SK-N-SH (cell line): ENCODE measurements around the gene APOBEC3H. TPM values are rescaled to one million over a fixed set of nuclear protein-coding genes. Genes with fewer than 3 reads are reported as not detected.

Experiments used
- CTCF ChIA-PET: fragments of 300-600, 350-600 bp; formaldehyde crosslinking; extraction: SDS; loops from one replicate; lab custom pipeline; 2021; lab: Yijun Ruan, JAX
- POLR2A ChIA-PET: fragments of 350-600 bp; sonication (Branson Sonifier 250); formaldehyde crosslinking; extraction: SDS; loops from one replicate; lab custom pipeline; 2020; ENCODE audit warnings: antibody characterized with exemption, inconsistent platforms; lab: Yijun Ruan, JAX
- DNase-seq: peaks from one replicate; pipeline ENCODE4 v3.0.0; 2012
- H2AFZ ChIP-seq: fragments of 200-600 bp; sonication (generic); 2 replicates; pipeline ENCODE4 v1.8.1; 2016; ENCODE audit warnings: antibody characterized with exemption, mild to moderate bottlenecking, low read depth
- H3F3A ChIP-seq: fragments of 200-600 bp; sonication (generic); replicated peaks from 2 replicates; pipeline ENCODE3; 2016; ENCODE audit warnings: antibody characterized with exemption, mild to moderate bottlenecking; ENCODE audit not compliant: insufficient read depth
- H3K27ac ChIP-seq, 2 experiments: fragments of 200-500 bp in 1 of 2; fragments of 200-600 bp in 1 of 2; sonication (Bioruptor generic) in 1 of 2; sonication (generic), shearing (Covaris generic) in 1 of 2; 2 replicates each; pipeline versions ENCODE4 v1.5.1 to v1.6.1; 2014 to 2016; ENCODE audit warnings: low read depth in 2 of 2, inconsistent platforms in 1 of 2, low read length in 1 of 2, mild to moderate bottlenecking in 1 of 2, mixed read lengths in 1 of 2
- H3K27me3 ChIP-seq: fragments of 200-600 bp; sonication (generic), shearing (Covaris generic); 2 replicates; pipeline ENCODE4 v1.6.1; 2016; ENCODE audit warnings: mixed run types; ENCODE audit not compliant: insufficient read depth
- H3K36me3 ChIP-seq, 2 experiments: fragments of 200-500 bp in 1 of 2; fragments of 200-600 bp in 1 of 2; sonication (Bioruptor generic) in 1 of 2; sonication (generic) in 1 of 2; replicated peaks in 1 of 2; 2 replicates each; pipeline versions ENCODE3 to v1.5.1; 2014 to 2016; ENCODE audit warnings: low read length in 1 of 2, mild to moderate bottlenecking in 1 of 2; ENCODE audit not compliant: insufficient read depth in 2 of 2, control insufficient read depth in 1 of 2
- H3K4me1 ChIP-seq, 2 experiments: fragments of 200-500 bp in 1 of 2; fragments of 200-600 bp in 1 of 2; sonication (Bioruptor generic) in 1 of 2; sonication (generic), shearing (Covaris generic) in 1 of 2; 2 replicates each; pipeline versions ENCODE4 v1.5.1 to v1.6.1; 2014 to 2016; ENCODE audit warnings: low read depth in 1 of 2, low read length in 1 of 2, mixed run types in 1 of 2; ENCODE audit not compliant: insufficient read depth in 2 of 2, control insufficient read depth in 1 of 2
- H3K4me2 ChIP-seq: fragments of 200-600 bp; sonication (generic), shearing (Covaris generic); 2 replicates; pipeline ENCODE4 v1.6.1; 2017; ENCODE audit warnings: mixed run types
- H3K4me3 ChIP-seq, 2 experiments: fragments of 200-500 bp in 1 of 2; fragments of 200-600 bp in 1 of 2; sonication (Bioruptor generic) in 1 of 2; sonication (generic), shearing (Covaris generic) in 1 of 2; 2 replicates each; pipeline versions ENCODE4 v1.5.1 to v1.8.1; 2014 to 2016; ENCODE audit warnings: low read depth in 2 of 2, inconsistent platforms in 1 of 2, low read length in 1 of 2, mild to moderate bottlenecking in 1 of 2, mixed read lengths in 1 of 2, moderate library complexity in 1 of 2
- H3K79me2 ChIP-seq: fragments of 200-600 bp; sonication (generic); 2 replicates; pipeline ENCODE4 v1.8.1; 2017; ENCODE audit warnings: mild to moderate bottlenecking; ENCODE audit not compliant: insufficient read depth
- H3K9ac ChIP-seq: fragments of 200-600 bp; sonication (generic); 2 replicates; pipeline ENCODE4 v1.6.1; 2017; ENCODE audit warnings: mixed run types
- H3K9me2 ChIP-seq: fragments of 200-600 bp; sonication (generic); 2 replicates; pipeline ENCODE4 v1.6.1; 2017; ENCODE audit warnings: mixed run types
- H3K9me3 ChIP-seq: fragments of 200-600 bp; sonication (generic); 2 replicates; pipeline ENCODE4 v1.6.1; 2017; ENCODE audit warnings: mixed run types, mild to moderate bottlenecking, moderate library complexity
- H4K20me1 ChIP-seq: fragments of 200-600 bp; sonication (generic); 2 replicates; pipeline ENCODE4 v1.6.1; 2017; ENCODE audit warnings: mild to moderate bottlenecking, mixed run types; ENCODE audit not compliant: insufficient read depth
- ELF1 ChIP-seq: IDR thresholded peaks from 2 replicates; pipeline ENCODE4 v1.4.0; 2012
- EP300 ChIP-seq, 2 experiments: IDR thresholded peaks; 2 replicates each; pipeline versions ENCODE4 v1.4.0 to v1.6.1; 2012; ENCODE audit warnings: borderline replicate concordance in 1 of 2, low read depth in 1 of 2, low read length in 1 of 2
- EZH2phosphoT487 ChIP-seq: fragments of 200-600 bp; sonication (generic); IDR thresholded peaks from 2 replicates; pipeline ENCODE4 v1.6.1; 2017; ENCODE audit warnings: low read depth, mixed run types, mild to moderate bottlenecking, antibody characterized with exemption, moderate library complexity, borderline replicate concordance
- FOXJ3 ChIP-seq: sonication (generic); formaldehyde crosslinking; IDR thresholded peaks from 2 replicates; pipeline ENCODE4 v1.5.1; 2020; ENCODE audit warnings: mild to moderate bottlenecking, missing genetic modification reagents
- FOXM1 ChIP-seq: IDR thresholded peaks from 2 replicates; pipeline ENCODE4 v1.4.0; 2012; ENCODE audit warnings: low read depth, mild to moderate bottlenecking
- GABPA ChIP-seq: IDR thresholded peaks from 2 replicates; pipeline ENCODE4 v1.4.0; 2012; ENCODE audit warnings: low read depth, mild to moderate bottlenecking
- JUND ChIP-seq: IDR thresholded peaks from 2 replicates; pipeline ENCODE4 v1.4.0; 2012
- MXI1 ChIP-seq: IDR thresholded peaks from 2 replicates; pipeline ENCODE4 v1.6.1; 2012; ENCODE audit warnings: mild to moderate bottlenecking, low read depth, low read length, improper control_type of control experiment
- NFIC ChIP-seq: IDR thresholded peaks from 2 replicates; pipeline ENCODE4 v1.4.0; 2012; ENCODE audit warnings: borderline replicate concordance
- NRF1 ChIP-seq: IDR thresholded peaks from 2 replicates; pipeline ENCODE4 v1.6.1; 2012; ENCODE audit warnings: low read depth, mild to moderate bottlenecking, low read length
- POLR2AphosphoS5 ChIP-seq: IDR thresholded peaks from 2 replicates; pipeline ENCODE4 v1.6.1; 2012; ENCODE audit warnings: low read depth, low read length
- RAD21 ChIP-seq: IDR thresholded peaks from 2 replicates; pipeline ENCODE4 v1.6.1; 2012; ENCODE audit warnings: mild to moderate bottlenecking, low read length
- RCOR1 ChIP-seq: fragments of 150-350 bp; IDR thresholded peaks from 2 replicates; pipeline ENCODE4 v1.6.1; 2017; ENCODE audit warnings: antibody characterized with exemption, low read length
- RFX5 ChIP-seq: IDR thresholded peaks from 2 replicates; pipeline ENCODE4 v1.6.1; 2012; ENCODE audit warnings: mild to moderate bottlenecking, improper control_type of control experiment, low read length
- RXRA ChIP-seq: IDR thresholded peaks from 2 replicates; pipeline ENCODE4 v1.4.0; 2012; ENCODE audit warnings: low read depth, mild to moderate bottlenecking, borderline replicate concordance
- SMC3 ChIP-seq: IDR thresholded peaks from 2 replicates; pipeline ENCODE4 v1.6.1; 2012; ENCODE audit warnings: low read depth, low read length, improper control_type of control experiment
- TAF1 ChIP-seq: IDR thresholded peaks from 2 replicates; pipeline ENCODE4 v1.6.1; 2012; ENCODE audit warnings: low read depth, mild to moderate bottlenecking, low read length, moderate library complexity, borderline replicate concordance
- TEAD4 ChIP-seq: IDR thresholded peaks from 2 replicates; pipeline ENCODE4 v1.4.0; 2012; ENCODE audit warnings: mild to moderate bottlenecking, borderline replicate concordance; ENCODE audit not compliant: insufficient read depth
- YY1 ChIP-seq: IDR thresholded peaks from 2 replicates; pipeline ENCODE4 v1.4.0; 2012; ENCODE audit warnings: low read depth, mild to moderate bottlenecking
- WGBS: methylation state at CpG from one replicate; pipeline ENCODE4 v1.1.6; 2017; ENCODE audit warnings: low lambda C conversion rate; 5-methylcytosine and 5-hydroxymethylcytosine counted together
- polyA plus RNA-seq, 3 experiments: library from polyadenylated mRNA; depleted of rRNA; stranded (reverse); fragments of >200 nt; gene quantifications; 2 replicates each; pipeline ENCODE4 v1.2.3, GENCODE V29; 2012
- TF ChIP-seq, protein P1 (sequence below): IDR thresholded peaks from 2 replicates; pipeline ENCODE4 v1.4.0; 2012; ENCODE audit warnings: low read depth, borderline replicate concordance
- TF ChIP-seq, protein P2 (sequence below): fragments of 150-350 bp; IDR thresholded peaks from 2 replicates; pipeline ENCODE4 v1.6.1; 2016; ENCODE audit warnings: mild to moderate bottlenecking, low read depth, low read length
- TF ChIP-seq, protein P3 (sequence below): IDR thresholded peaks from 2 replicates; pipeline ENCODE4 v1.4.0; 2012; ENCODE audit warnings: low read depth

The APOBEC3H gene
- polyA plus RNA-seq, 1 of the 3 experiments (the other 2 are of a cell fraction) = 0.18 TPM

DNA sequence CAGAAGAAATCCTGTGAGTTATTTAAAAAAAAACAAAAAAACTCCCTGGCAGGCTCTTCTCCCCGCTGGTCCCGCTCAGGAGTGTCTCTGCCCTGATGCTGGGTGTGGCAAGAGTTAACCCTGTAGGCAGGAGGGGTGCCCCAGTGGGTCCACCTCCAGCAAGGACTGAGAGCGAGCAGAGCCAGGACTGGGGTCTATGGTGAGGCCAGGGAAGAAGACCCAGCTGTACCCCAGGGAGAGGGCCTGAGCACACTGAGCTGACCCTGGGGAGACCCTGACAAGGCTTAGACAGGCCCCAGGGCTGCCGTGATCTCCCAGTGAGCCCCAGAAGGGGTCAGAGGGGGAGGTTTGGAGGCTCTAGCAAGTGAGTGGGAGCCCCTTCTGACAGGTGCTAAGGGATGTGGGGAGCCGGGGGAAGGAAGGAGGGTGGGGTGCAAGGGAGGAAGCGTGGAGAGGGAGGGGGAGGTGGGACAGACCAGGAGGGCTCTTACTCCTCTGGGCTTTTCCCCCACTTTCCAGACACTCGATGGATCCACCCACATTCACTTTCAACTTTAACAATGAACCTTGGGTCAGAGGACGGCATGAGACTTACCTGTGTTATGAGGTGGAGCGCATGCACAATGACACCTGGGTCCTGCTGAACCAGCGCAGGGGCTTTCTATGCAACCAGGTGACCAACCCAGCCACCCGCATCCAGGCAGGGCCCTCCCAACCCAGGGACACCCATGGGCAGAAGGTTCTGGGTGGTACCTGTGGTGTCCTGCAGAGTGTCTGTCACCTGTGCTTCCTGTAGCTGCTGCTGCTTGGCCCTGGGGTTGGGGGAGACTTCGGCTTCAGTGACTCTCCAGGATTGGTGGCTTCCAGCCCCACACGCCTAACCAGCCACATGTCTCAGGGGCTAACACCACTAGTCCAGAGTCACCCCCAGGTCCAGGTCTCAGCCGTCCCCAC is 13.6 kb upstream of the APOBEC3H start:
- WGBS = 82% methylated on average over 4 of the region's 14 CpGs
- no peaks in the 10 kb centered on the region for H4K20me1 ChIP-seq
- POLR2A ChIA-PET = no interaction called here
- H3K36me3 ChIP-seq = no peaks in the 10 kb centered on the region
- no peaks in the 10 kb centered on the region for H3K27me3 ChIP-seq
- TF ChIP-seq YY1 = no peak
- TF ChIP-seq SMC3 = no peak
- TF ChIP-seq FOXM1 = no peak
- TF ChIP-seq GABPA = no peak
- TF ChIP-seq, protein P1, sequence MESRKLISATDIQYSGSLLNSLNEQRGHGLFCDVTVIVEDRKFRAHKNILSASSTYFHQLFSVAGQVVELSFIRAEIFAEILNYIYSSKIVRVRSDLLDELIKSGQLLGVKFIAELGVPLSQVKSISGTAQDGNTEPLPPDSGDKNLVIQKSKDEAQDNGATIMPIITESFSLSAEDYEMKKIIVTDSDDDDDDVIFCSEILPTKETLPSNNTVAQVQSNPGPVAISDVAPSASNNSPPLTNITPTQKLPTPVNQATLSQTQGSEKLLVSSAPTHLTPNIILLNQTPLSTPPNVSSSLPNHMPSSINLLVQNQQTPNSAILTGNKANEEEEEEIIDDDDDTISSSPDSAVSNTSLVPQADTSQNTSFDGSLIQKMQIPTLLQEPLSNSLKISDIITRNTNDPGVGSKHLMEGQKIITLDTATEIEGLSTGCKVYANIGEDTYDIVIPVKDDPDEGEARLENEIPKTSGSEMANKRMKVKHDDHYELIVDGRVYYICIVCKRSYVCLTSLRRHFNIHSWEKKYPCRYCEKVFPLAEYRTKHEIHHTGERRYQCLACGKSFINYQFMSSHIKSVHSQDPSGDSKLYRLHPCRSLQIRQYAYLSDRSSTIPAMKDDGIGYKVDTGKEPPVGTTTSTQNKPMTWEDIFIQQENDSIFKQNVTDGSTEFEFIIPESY = no peak
- TF ChIP-seq TAF1 = no peak
- TF ChIP-seq, protein P2, sequence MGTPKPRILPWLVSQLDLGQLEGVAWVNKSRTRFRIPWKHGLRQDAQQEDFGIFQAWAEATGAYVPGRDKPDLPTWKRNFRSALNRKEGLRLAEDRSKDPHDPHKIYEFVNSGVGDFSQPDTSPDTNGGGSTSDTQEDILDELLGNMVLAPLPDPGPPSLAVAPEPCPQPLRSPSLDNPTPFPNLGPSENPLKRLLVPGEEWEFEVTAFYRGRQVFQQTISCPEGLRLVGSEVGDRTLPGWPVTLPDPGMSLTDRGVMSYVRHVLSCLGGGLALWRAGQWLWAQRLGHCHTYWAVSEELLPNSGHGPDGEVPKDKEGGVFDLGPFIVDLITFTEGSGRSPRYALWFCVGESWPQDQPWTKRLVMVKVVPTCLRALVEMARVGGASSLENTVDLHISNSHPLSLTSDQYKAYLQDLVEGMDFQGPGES = no peak
- no peak for TF ChIP-seq EZH2phosphoT487
- TF ChIP-seq NFIC = no peak
- no peak for TF ChIP-seq RAD21
- no peak for TF ChIP-seq NRF1
- no peak for TF ChIP-seq RCOR1
- TF ChIP-seq, all 33 proteins: peak for 0
- Histone ChIP-seq H3K4me1 (peaks cover 0 to 6% of the 10 kb centered on the region in 2 experiments; a peak in 1 of 4 replicates), H3K9me2 (no peaks in the 10 kb centered on the region), H3K79me2 (no peaks in the 10 kb centered on the region), H3K4me3 (no peak overlapping the region), H2AFZ (no peak overlapping the region), H3K27ac (no peak overlapping the region), H3K4me2 (no peak overlapping the region), H3K9me3 (no peaks in the 10 kb centered on the region), H3F3A (no peaks in the 10 kb centered on the region), H3K9ac (no peak overlapping the region)
- CTCF ChIA-PET = no interaction called here
- no peak for DNase-seq

GRCh38 chr22:39084666-39085065 is 12.4 kb upstream of the APOBEC3H start:
- no peaks in the 10 kb centered on the region for H3K36me3 ChIP-seq
- no peak overlapping the region for H3K4me2 ChIP-seq
- H3K9me2 ChIP-seq = no peaks in the 10 kb centered on the region
- CTCF ChIA-PET = no interaction called here
- POLR2A ChIA-PET = no interaction called here
- no peaks in the 10 kb centered on the region for H3K27me3 ChIP-seq
- no peak overlapping the region for H3K27ac ChIP-seq
- no peak overlapping the region for H3K4me3 ChIP-seq
- H3F3A ChIP-seq = no peaks in the 10 kb centered on the region
- H4K20me1 ChIP-seq = no peaks in the 10 kb centered on the region
- no peak overlapping the region for H2AFZ ChIP-seq
- no CpG with 5 or more reads among the region's 8 CpGs for WGBS
- H3K9me3 ChIP-seq = no peaks in the 10 kb centered on the region
- no peak for DNase-seq
- H3K4me1 ChIP-seq = peaks cover 0 to 6% of the 10 kb centered on the region in 2 experiments; a peak in 1 of 4 replicates
- H3K9ac ChIP-seq = no peak overlapping the region
- no peaks in the 10 kb centered on the region for H3K79me2 ChIP-seq
- TF ChIP-seq, protein P1 = no peak
- TF ChIP-seq SMC3 (no peak), MXI1 (no peak), EP300 (IDR thresholded peaks at IDR 0.05; ENCODE audit: borderline replicate concordance in 1 of 2, low read depth in 1 of 2, low read length in 1 of 2) (no peak), POLR2AphosphoS5 (no peak), YY1 (no peak), ELF1 (no peak), TAF1 (no peak), RFX5 (no peak), FOXJ3 (CRISPR knock-in tag) (no peak), RXRA (no peak), FOXM1 (no peak), TEAD4 (no peak), RAD21 (no peak), JUND (no peak), GABPA (no peak)
- TF ChIP-seq, protein P3, sequence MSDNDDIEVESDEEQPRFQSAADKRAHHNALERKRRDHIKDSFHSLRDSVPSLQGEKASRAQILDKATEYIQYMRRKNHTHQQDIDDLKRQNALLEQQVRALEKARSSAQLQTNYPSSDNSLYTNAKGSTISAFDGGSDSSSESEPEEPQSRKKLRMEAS = no peak
